ENCODE results near the gene ASNSD1. TPM values are rescaled to one million over a fixed set of nuclear protein-coding genes. Genes with fewer than 3 reads are reported as not detected.

The ASNSD1 gene
- total RNA-seq, 2 experiments from 2014 or later: 41.0 to 43.2 TPM

DNA sequence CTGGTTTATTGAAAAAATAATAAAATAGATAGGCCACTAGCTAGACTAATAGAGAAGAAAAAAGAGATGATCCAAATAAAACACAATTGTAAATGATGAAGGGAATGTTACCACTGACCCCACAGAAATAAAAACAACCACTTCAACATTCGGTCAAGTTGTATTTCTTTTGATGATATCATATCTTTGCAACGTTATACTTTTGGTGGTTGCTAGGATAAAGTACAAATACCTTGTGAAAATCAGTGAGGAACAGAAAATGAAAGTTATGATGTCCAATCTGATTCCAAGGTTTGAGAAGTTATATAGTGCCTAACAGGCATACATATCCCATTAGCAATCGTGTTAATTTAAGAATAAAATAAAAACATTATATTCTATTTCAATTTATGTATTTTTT lies 6.6 kb upstream of the ASNSD1 start:
- ChIA-PET CTCF (no interaction called here), POLR2A (no interaction called here)
- no peaks in the 10 kb centered on the region for H3K27me3 Mint-ChIP-seq
- H3K27ac Mint-ChIP-seq: no peak overlapping the region
- intact Hi-C loops (cut with micrococcal nuclease): no loop called here
- no peak overlapping the region for H3K4me3 Mint-ChIP-seq
- H3K36me3 Mint-ChIP-seq (ENCODE audit: low read depth): no peaks in the 10 kb centered on the region
- ATAC-seq (no peak), DNase-seq (no peak)
- H3K9me3 Mint-ChIP-seq: peaks cover 12% of the 10 kb centered on the region
- H3K4me1 Mint-ChIP-seq (ENCODE audit: low read depth): peaks cover 29% of the 10 kb centered on the region
- TF ChIP-seq, protein P1, sequence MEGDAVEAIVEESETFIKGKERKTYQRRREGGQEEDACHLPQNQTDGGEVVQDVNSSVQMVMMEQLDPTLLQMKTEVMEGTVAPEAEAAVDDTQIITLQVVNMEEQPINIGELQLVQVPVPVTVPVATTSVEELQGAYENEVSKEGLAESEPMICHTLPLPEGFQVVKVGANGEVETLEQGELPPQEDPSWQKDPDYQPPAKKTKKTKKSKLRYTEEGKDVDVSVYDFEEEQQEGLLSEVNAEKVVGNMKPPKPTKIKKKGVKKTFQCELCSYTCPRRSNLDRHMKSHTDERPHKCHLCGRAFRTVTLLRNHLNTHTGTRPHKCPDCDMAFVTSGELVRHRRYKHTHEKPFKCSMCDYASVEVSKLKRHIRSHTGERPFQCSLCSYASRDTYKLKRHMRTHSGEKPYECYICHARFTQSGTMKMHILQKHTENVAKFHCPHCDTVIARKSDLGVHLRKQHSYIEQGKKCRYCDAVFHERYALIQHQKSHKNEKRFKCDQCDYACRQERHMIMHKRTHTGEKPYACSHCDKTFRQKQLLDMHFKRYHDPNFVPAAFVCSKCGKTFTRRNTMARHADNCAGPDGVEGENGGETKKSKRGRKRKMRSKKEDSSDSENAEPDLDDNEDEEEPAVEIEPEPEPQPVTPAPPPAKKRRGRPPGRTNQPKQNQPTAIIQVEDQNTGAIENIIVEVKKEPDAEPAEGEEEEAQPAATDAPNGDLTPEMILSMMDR (IDR thresholded peaks at IDR 0.05): no peak

DNA sequence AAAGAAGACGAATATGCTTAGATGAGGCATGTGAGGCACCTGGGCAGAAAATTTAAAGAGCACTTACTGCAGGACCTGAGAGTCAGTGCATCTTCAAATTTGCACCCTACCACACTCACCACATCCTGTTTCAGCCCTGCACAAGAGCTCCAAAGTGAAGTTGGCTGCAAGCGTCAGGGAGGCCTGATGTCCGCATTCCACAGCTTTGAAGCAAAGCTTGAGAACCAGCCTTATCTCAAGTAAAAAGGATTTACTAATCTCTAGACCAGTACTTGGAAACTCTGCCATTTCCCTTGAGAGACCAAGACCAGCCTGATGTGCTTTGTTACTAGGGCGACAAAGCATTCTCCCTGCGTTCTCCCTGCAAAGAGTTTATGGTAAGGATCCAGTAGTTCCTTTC lies 3.4 kb upstream of the ASNSD1 start:
- Mint-ChIP-seq H3K4me1 (ENCODE audit: low read depth) (peaks cover 35% of the 10 kb centered on the region), H3K4me3 (peak overlapping the region; percentile 47), H3K27ac (peak overlapping the region; percentile 93), H3K27me3 (no peaks in the 10 kb centered on the region), H3K9me3 (peaks cover 1% of the 10 kb centered on the region), H3K36me3 (ENCODE audit: low read depth) (peaks cover 3% of the 10 kb centered on the region)
- ChIA-PET CTCF (interaction anchor here (1.0 to 8.5 kb wide), 9 partner anchors 8 to 105 kb away, joined by 3 to 96 read pairs (median 8); partner anchors contain the start of genes ANKAR and OSGEPL1), POLR2A (interaction anchor here (1.2 to 2.2 kb wide), 2 partner anchors 41 to 105 kb away, joined by 3 to 8 read pairs; partner anchors contain the start of gene OSGEPL1)
- intact Hi-C loops (cut with micrococcal nuclease): no loop called here
- TF ChIP-seq, protein P1 (IDR thresholded peaks at IDR 0.05): no peak
- ATAC-seq (peak; percentile 38), DNase-seq (peak; percentile 81)

DNA sequence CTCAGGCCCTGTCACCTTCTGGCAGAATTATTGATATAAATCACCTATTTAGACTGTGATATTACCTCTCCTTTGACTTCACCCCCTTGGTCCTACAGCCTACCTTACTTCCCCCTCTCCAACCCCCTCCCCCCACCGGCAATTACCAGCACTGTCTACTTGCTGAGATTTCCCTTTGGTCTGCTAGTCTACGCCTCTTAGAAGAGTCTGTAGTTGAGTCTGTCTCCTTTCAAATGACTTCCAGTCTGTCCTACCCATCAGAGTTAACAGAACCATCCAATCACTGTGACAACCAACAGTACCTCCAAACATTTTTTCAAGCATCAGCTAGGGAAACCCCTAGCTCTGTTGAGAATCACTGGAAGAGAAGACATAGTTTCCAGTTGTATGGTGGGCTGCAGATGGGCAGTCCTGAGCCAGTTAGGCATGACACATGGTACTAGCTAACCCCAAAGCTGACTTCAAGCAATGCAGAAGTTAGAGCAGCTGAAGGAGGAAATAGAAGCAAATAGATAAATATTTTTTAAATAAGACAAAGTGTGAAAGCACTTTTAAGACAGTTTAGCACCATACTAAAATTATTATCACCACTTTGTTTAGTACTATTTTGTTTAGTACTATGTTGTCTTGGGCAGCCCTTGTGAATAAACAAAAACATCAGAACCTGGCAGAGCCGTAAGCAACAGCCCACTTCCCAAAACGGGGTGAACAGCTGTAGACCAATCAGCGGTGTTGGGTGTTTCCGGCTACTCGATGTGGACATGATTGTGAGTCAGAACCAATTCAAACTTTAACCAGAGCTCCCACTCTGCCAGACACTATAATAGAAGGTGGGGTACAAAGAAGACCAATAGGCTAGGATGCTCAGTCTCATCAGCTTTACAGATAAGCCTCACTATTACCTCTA lies 2.7 kb upstream of the ASNSD1 start:
- Mint-ChIP-seq H3K4me1 (ENCODE audit: low read depth) (peaks cover 40% of the 10 kb centered on the region), H3K36me3 (ENCODE audit: low read depth) (peaks cover 6% of the 10 kb centered on the region), H3K9me3 (no peaks in the 10 kb centered on the region), H3K27ac (peak overlapping the region; percentile 93), H3K4me3 (peak overlapping the region; percentile 47), H3K27me3 (no peaks in the 10 kb centered on the region)
- ChIA-PET CTCF (interaction anchor here (0.9 to 8.5 kb wide), 13 partner anchors 8 to 285 kb away, joined by 3 to 96 read pairs (median 4); partner anchors contain the start of genes ANKAR and OSGEPL1), POLR2A (interaction anchor here (0.9 to 2.2 kb wide), 4 partner anchors 40 to 126 kb away, joined by 3 to 8 read pairs (median 5); partner anchors contain the start of genes ORMDL1, OSGEPL1 and PMS1)
- intact Hi-C loops (cut with micrococcal nuclease): no loop called here
- DNase-seq (peak; percentile 57), ATAC-seq (peak; percentile 12)
- TF ChIP-seq, protein P1 (IDR thresholded peaks at IDR 0.05): no peak

DNA sequence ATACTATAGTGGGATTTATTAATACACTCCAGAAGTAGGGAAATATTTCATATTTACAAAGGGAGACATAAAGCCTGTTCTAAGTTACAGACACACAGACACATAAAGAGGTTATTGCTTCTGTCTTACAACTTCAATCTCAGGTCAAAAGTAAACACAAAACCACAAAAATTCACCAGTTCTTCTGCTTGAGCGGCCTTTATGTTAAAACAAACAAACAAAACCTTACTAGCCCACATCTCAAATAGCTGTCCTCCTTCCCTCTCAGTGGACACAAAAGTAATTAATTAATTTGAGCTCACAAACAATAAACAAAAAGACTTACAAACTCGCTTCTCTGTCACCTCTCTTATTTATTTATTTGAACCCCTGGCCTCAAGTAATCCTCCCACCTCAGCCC lies 1.5 kb upstream of the ASNSD1 start:
- Mint-ChIP-seq H3K4me3 (no peak overlapping the region), H3K27me3 (no peaks in the 10 kb centered on the region), H3K9me3 (no peaks in the 10 kb centered on the region), H3K27ac (peak overlapping the region; percentile 55), H3K4me1 (ENCODE audit: low read depth) (peaks cover 51% of the 10 kb centered on the region), H3K36me3 (ENCODE audit: low read depth) (peaks cover 8% of the 10 kb centered on the region)
- ChIA-PET CTCF (interaction anchor here (0.9 to 8.5 kb wide), 11 partner anchors 9 to 284 kb away, joined by 3 to 96 read pairs (median 9); partner anchors contain the start of genes ANKAR and OSGEPL1), POLR2A (interaction anchor here (2.2 kb wide), 1 partner anchor 103 kb away, joined by 8 read pairs; the partner anchor contains the start of gene OSGEPL1)
- DNase-seq: no peak
- no peak for ATAC-seq
- TF ChIP-seq, protein P1 (IDR thresholded peaks at IDR 0.05): no peak
- intact Hi-C loops (cut with micrococcal nuclease): loop anchor here (2.0 kb wide), 1 partner anchor 15 kb away; the partner anchor contains the start of gene ANKAR

Measured in activated CD8-positive, alpha-beta T cell treated with anti-CD3 and anti-CD28 coated beads for 36 hours (primary cell).